Activated naive CD8-positive, alpha-beta T cell treated with anti-CD3 and anti-CD28 coated beads, Interleukin-2, amount 10 ng/mL, durations not matched to agents 7 days and 5 days (primary cell): ENCODE data around the gene TRIM34. TPM values are rescaled to one million over a fixed set of nuclear protein-coding genes. Genes with fewer than 3 reads are reported as not detected.
"Not testable (repeated sequence)": the region's sequence is repeated elsewhere in the genome, so short reads cannot be mapped to it uniquely, and the experiment has no call there.

Experiments
- ATAC-seq: fragments of 150-1000 bp; cut with Tn5 transposase; one replicate; pipeline ENCODE4 v1.10.0; 2021; ENCODE audit warnings: low read depth, moderate library complexity
- POLR2A ChIA-PET: fragments of 350-600 bp; sonication (Branson Sonifier 250); formaldehyde crosslinking; loops from one replicate; lab custom pipeline; 2021; ENCODE audit warnings: antibody characterized with exemption; lab: Charles Lee
- DNase-seq: peaks from one replicate; pipeline ENCODE4 v3.0.0; 2021
- H3K27ac Mint-ChIP-seq: one replicate; pipeline ENCODE4 v1.8.0; 2022; ENCODE audit warnings: mild to moderate bottlenecking, mixed read lengths
- H3K27me3 Mint-ChIP-seq: one replicate; pipeline ENCODE4 v1.8.0; 2022; ENCODE audit warnings: mild to moderate bottlenecking, moderate library complexity, mixed read lengths
- H3K36me3 Mint-ChIP-seq: one replicate; pipeline ENCODE4 v1.8.0; 2021; ENCODE audit warnings: mild to moderate bottlenecking, mixed read lengths
- H3K4me1 Mint-ChIP-seq: one replicate; pipeline ENCODE4 v1.8.0; 2021; ENCODE audit warnings: mixed read lengths
- H3K4me3 Mint-ChIP-seq: one replicate; pipeline ENCODE4 v1.8.0; 2022; ENCODE audit warnings: mild to moderate bottlenecking, moderate library complexity, mixed read lengths
- H3K9me3 Mint-ChIP-seq: one replicate; pipeline ENCODE4 v1.8.0; 2021; ENCODE audit warnings: mixed read lengths
- total RNA-seq, 2 experiments: library from RNA; stranded (reverse); gene quantifications; one replicate each; pipeline ENCODE4 v1.2.3, GENCODE V29; 2021

The TRIM34 gene
- total RNA-seq, 2 experiments from 2014 or later: 17.3 to 17.5 TPM

DNA sequence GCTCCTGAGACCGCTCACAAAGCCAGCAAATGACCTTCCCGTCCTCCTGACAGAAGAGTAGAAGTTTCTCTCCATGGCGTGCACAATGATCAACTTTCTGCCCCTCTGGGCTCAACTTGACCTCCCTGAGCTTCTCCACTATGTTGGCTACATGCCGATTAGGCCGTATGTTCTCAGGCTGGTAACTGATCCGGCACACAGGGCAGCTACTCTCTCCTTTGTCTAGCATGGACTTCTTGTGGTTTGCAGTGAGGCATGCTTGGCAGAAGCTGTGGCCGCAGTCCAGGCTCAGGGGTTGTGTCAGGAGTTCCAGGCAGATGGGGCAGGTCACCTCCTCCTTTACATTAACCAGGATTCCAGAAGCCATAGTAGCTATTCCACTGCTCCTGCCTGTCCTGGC is 55.0 kb downstream of the TRIM34 start:
- ATAC-seq (no peak), DNase-seq (no peak)
- POLR2A ChIA-PET: interaction anchor here (1.6 kb wide), 1 partner anchor 10 kb away, joined by 4 read pairs; the partner anchor contains the start of gene TRIM22
- no peak overlapping the region for H3K27ac Mint-ChIP-seq
- H3K27me3 Mint-ChIP-seq: no peaks in the 10 kb centered on the region
- H3K36me3 Mint-ChIP-seq: peaks cover 57% of the 10 kb centered on the region
- H3K4me1 Mint-ChIP-seq: peaks cover 39% of the 10 kb centered on the region
- H3K4me3 Mint-ChIP-seq: no peak overlapping the region
- H3K9me3 Mint-ChIP-seq: peaks cover 5% of the 10 kb centered on the region

DNA sequence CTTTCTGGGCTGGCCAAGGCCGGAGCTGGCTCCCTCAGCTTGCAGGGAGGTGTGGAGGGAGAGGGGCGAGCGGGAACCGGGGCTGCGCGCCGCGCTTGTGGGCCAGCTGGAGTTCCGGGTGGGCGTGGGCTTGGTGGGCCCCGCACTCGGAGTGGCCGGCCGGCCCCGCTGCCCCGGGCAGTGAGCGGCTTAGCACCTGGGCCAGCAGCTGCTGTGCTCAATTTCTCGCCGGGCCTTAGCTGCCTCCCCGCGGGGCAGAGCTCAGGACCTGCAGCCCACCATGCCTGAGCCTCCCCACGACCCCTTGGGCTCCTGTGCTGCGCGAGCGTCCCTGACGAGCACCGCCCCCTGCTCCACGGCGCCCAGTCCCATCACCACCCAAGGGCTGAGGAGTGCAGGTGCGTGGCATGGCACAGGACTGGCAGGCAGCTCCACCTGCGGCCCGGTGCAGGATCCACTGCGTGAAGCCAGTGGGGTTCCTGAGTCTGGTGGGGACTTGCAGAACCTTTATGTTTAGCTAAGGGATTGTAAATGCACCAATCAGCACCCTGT is 58.2 kb downstream of the TRIM34 start:
- not testable (repeated sequence) for DNase-seq, H3K27me3 Mint-ChIP-seq, ATAC-seq, H3K9me3 Mint-ChIP-seq
- Mint-ChIP-seq H3K4me3 (peak overlapping the region; percentile 97), H3K36me3 (peaks cover 39% of the 10 kb centered on the region), H3K27ac (peak overlapping the region; percentile 91), H3K4me1 (peaks cover 51% of the 10 kb centered on the region)
- POLR2A ChIA-PET: interaction anchor here (0.9 to 3.5 kb wide), 4 partner anchors 11 to 57 kb away, joined by 3 to 36 read pairs (median 12); partner anchors contain the start of gene TRIM34

- Mint-ChIP-seq H3K36me3 (peaks cover 32% of the 10 kb centered on the region), H3K4me3 (peak overlapping the region; percentile 97), H3K27ac (peak overlapping the region; percentile 91), H3K4me1 (peaks cover 50% of the 10 kb centered on the region)
- not testable (repeated sequence) for ATAC-seq, H3K9me3 Mint-ChIP-seq, H3K27me3 Mint-ChIP-seq
- POLR2A ChIA-PET: interaction anchor here (0.9 to 3.5 kb wide), 9 partner anchors 10 to 1290 kb away, joined by 3 to 36 read pairs (median 8); partner anchors contain the start of genes TRIM21 and TRIM34
- DNase-seq: peak; percentile 49
Observed at GRCh38 chr11:5683620-5684019, 58.8 kb downstream of the TRIM34 start.

GRCh38 chr11:5684036-5684645 is 59.3 kb downstream of the TRIM34 start:
- Mint-ChIP-seq H3K4me3 (peak overlapping the region; percentile 97), H3K27ac (peak overlapping the region; percentile 91), H3K27me3 (no peaks in the 10 kb centered on the region), H3K9me3 (peaks cover 5% of the 10 kb centered on the region), H3K36me3 (peaks cover 27% of the 10 kb centered on the region), H3K4me1 (peaks cover 50% of the 10 kb centered on the region)
- no peak for DNase-seq
- POLR2A ChIA-PET: interaction anchor here (0.9 to 3.5 kb wide), 16 partner anchors 10 to 1291 kb away, joined by 3 to 36 read pairs (median 5); partner anchors contain the start of genes TRIM21 and TRIM34
- ATAC-seq: no peak

- H3K4me3 Mint-ChIP-seq: peak within 1 kb of the TSS; percentile 97
- H3K9me3 Mint-ChIP-seq: peaks cover 5% of the 10 kb centered on the region
- H3K36me3 Mint-ChIP-seq: peaks cover 22% of the 10 kb centered on the region
- H3K4me1 Mint-ChIP-seq: peaks cover 43% of the 10 kb centered on the region
- ATAC-seq (peak; percentile 79), DNase-seq (peak; percentile 68)
- peak within 1 kb of the TSS; percentile 91 for H3K27ac Mint-ChIP-seq
- POLR2A ChIA-PET: interaction anchor here (0.9 to 3.5 kb wide), 15 partner anchors 9 to 1291 kb away, joined by 3 to 36 read pairs (median 5); partner anchors contain the start of genes TRIM21 and TRIM34
- H3K27me3 Mint-ChIP-seq: no peaks in the 10 kb centered on the region
Observed at GRCh38 chr11:5684646-5685362, 60.0 kb downstream of the TRIM34 start, which contains the start of gene TRIM5. Gene TRIM5, minus strand, starts transcription at chr11:5685074. Its CDS starts 4,897 bp downstream, at chr11:5680177.

- Mint-ChIP-seq H3K27ac (no peak overlapping the region), H3K4me3 (no peak overlapping the region), H3K36me3 (peaks cover 23% of the 10 kb centered on the region), H3K9me3 (peaks cover 5% of the 10 kb centered on the region), H3K4me1 (peaks cover 33% of the 10 kb centered on the region), H3K27me3 (no peaks in the 10 kb centered on the region)
- no peak for ATAC-seq
- POLR2A ChIA-PET: interaction anchor here (0.6 to 3.5 kb wide), 2 partner anchors 60 to 675 kb away, joined by 3 to 36 read pairs; partner anchors contain the start of gene TRIM34
- no peak for DNase-seq
Observed at GRCh38 chr11:5686426-5686825, 61.6 kb downstream of the TRIM34 start.

- Mint-ChIP-seq H3K27me3 (no peaks in the 10 kb centered on the region), H3K27ac (peak overlapping the region; percentile 99), H3K9me3 (peaks cover 3% of the 10 kb centered on the region), H3K36me3 (peaks cover 26% of the 10 kb centered on the region), H3K4me3 (peak overlapping the region; percentile 96), H3K4me1 (peaks cover 37% of the 10 kb centered on the region)
- ATAC-seq: no peak
- DNase-seq: no peak
- POLR2A ChIA-PET: interaction anchor here (0.6 to 4.5 kb wide), 3 partner anchors 15 to 68 kb away, joined by 4 to 72 read pairs (median 6); partner anchors contain the start of gene TRIM34
Observed at GRCh38 chr11:5688482-5688881, 63.7 kb downstream of the TRIM34 start.

GRCh38 chr11:5689551-5689983 is 64.8 kb downstream of the TRIM34 start, which contains the start of gene TRIM22:
Gene TRIM22, plus strand, starts transcription at chr11:5689790. Its CDS starts 6,443 bp downstream, at chr11:5696233.
- ATAC-seq: peak; percentile 77
- Mint-ChIP-seq H3K27ac (peak within 1 kb of the TSS; percentile 99), H3K4me3 (peak within 1 kb of the TSS; percentile 96), H3K27me3 (no peaks in the 10 kb centered on the region), H3K4me1 (peaks cover 40% of the 10 kb centered on the region), H3K9me3 (no peaks in the 10 kb centered on the region), H3K36me3 (peaks cover 27% of the 10 kb centered on the region)
- POLR2A ChIA-PET: interaction anchor here (0.8 to 4.5 kb wide), 9 partner anchors 8 to 541 kb away, joined by 3 to 72 read pairs (median 6); partner anchors contain the start of gene TRIM34
- peak; percentile 49 for DNase-seq

GRCh38 chr11:5690216-5690615 is 65.4 kb downstream of the TRIM34 start:
- H3K4me3 Mint-ChIP-seq: peak overlapping the region; percentile 96
- no peak for DNase-seq
- POLR2A ChIA-PET: interaction anchor here (0.8 to 4.5 kb wide), 10 partner anchors 10 to 540 kb away, joined by 3 to 72 read pairs (median 6); partner anchors contain the start of genes OR52N2 and TRIM34
- H3K9me3 Mint-ChIP-seq: no peaks in the 10 kb centered on the region
- H3K4me1 Mint-ChIP-seq: peaks cover 41% of the 10 kb centered on the region
- peak overlapping the region; percentile 99 for H3K27ac Mint-ChIP-seq
- peaks cover 31% of the 10 kb centered on the region for H3K36me3 Mint-ChIP-seq
- H3K27me3 Mint-ChIP-seq: no peaks in the 10 kb centered on the region
- no peak for ATAC-seq

- no peaks in the 10 kb centered on the region for H3K9me3 Mint-ChIP-seq
- ATAC-seq (no peak), DNase-seq (no peak)
- peaks cover 32% of the 10 kb centered on the region for H3K36me3 Mint-ChIP-seq
- peak overlapping the region; percentile 96 for H3K4me3 Mint-ChIP-seq
- H3K27me3 Mint-ChIP-seq: no peaks in the 10 kb centered on the region
- peaks cover 44% of the 10 kb centered on the region for H3K4me1 Mint-ChIP-seq
- peak overlapping the region; percentile 99 for H3K27ac Mint-ChIP-seq
- POLR2A ChIA-PET: interaction anchor here (0.7 to 4.5 kb wide), 8 partner anchors 10 to 119 kb away, joined by 3 to 72 read pairs (median 6); partner anchors contain the start of genes OR52N2 and TRIM34
Observed at GRCh38 chr11:5690736-5691135, 65.9 kb downstream of the TRIM34 start.

- DNase-seq, ATAC-seq: not testable (repeated sequence)
- peak overlapping the region; percentile 96 for H3K4me3 Mint-ChIP-seq
Observed at GRCh38 chr11:5691238-5691963, 66.6 kb downstream of the TRIM34 start.

DNA sequence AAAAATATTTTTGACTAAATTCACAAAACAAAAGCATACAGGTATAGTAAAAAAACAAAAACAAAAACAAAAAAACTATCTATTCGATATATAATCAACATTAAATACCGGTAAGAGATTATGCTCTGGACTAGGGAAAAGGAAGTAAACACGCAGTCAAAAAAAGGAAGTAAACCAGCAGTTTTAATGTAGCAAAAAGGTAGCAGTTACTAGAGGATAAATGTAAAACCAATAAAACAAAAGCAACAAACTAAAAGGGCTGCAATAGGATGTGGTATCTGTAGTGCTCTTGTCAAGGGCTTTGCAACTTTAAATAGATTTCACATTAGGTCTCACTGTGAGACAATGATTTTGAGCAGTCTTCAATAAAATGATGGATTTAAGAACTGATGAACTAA is 67.2 kb downstream of the TRIM34 start:
- peak; percentile 11 for ATAC-seq
- Mint-ChIP-seq H3K9me3 (no peaks in the 10 kb centered on the region), H3K4me1 (peaks cover 49% of the 10 kb centered on the region)

More at GRCh38 chr11:5691238-5691963, 66.6 kb downstream of the TRIM34 start:
- not testable (repeated sequence) for H3K27me3 Mint-ChIP-seq, H3K9me3 Mint-ChIP-seq
- H3K27ac Mint-ChIP-seq: peak overlapping the region; percentile 99
- peaks cover 37% of the 10 kb centered on the region for H3K36me3 Mint-ChIP-seq
- peaks cover 46% of the 10 kb centered on the region for H3K4me1 Mint-ChIP-seq
- POLR2A ChIA-PET: interaction anchor here (0.7 to 4.5 kb wide), 4 partner anchors 9 to 66 kb away, joined by 3 to 72 read pairs (median 22); partner anchors contain the start of gene TRIM34

More for the DNA sequence above, 67.2 kb downstream of the TRIM34 start:
- Mint-ChIP-seq H3K4me3 (peak overlapping the region; percentile 96), H3K36me3 (peaks cover 41% of the 10 kb centered on the region), H3K27ac (peak overlapping the region; percentile 99), H3K27me3 (no peaks in the 10 kb centered on the region)
- POLR2A ChIA-PET: interaction anchor here (2.7 to 4.5 kb wide), 3 partner anchors 9 to 67 kb away, joined by 14 to 72 read pairs (median 29); partner anchors contain the start of gene TRIM34
- no peak for DNase-seq
